Fibroblast of lung (primary cell): ENCODE data around the gene TROAP.

Source experiments
- EZH2 ChIP-seq: IDR thresholded peaks from 2 replicates; pipeline ENCODE4 v1.5.1; 2012; ENCODE audit warnings: low read length, control low read depth, mild to moderate bottlenecking; ENCODE audit errors: missing control alignments
- TF ChIP-seq, protein P1 (sequence below), 2 donors: IDR thresholded peaks in 1 of 2; conservative IDR thresholded peaks in 1 of 2; 1 replicate in 1 of 2; 2 replicates in 1 of 2; pipeline ENCODE4 v1.5.1; 2011 to 2012; ENCODE audit warnings: low read length in 2 of 2, control low read depth in 1 of 2, inconsistent platforms in 1 of 2, low read depth in 1 of 2, mild to moderate bottlenecking in 1 of 2

DNA sequence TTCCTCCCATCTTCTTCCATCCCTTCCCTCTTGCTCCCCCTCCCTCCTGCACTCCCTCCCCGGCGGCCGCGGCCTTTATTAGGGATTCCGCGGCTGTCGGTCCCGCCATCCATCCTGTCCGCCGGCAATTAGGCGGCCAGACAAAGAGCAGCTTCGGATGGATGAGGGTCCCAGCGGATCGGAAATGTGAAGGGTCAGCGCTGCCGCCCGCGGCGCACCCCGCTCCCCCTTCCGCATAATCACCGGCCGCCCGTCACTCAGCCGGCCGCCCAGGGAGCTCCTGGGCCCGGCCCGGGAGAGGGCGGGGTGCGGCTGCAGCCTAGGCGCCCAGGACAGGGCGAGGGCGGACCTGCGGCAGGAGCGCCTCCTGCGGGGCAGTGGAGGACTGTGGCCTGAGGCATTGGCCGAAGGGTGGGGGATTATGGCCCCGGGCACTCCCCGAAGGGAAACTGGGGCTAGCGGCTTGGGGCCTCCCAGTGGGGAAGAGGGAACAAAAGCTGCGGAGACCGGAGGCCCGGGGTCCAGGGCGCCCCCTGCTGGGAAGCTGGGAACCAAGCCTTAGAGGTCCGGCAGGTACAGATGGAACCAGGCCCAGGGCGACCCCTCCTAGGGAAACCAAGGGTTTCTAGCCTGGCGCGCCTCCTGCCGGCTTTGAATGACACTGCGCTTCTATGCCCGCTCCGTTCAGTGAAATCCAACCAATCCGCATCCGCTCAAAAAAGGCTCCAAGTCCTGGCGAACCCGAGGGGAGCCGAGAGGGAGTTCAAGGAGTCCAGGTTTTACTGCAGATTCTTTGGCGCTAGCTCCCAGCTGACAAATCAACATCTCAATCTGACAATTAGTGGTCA lies 19.2 kb downstream of the TROAP start:
- peak; percentile 20 for TF ChIP-seq EZH2
- TF ChIP-seq, protein P1, sequence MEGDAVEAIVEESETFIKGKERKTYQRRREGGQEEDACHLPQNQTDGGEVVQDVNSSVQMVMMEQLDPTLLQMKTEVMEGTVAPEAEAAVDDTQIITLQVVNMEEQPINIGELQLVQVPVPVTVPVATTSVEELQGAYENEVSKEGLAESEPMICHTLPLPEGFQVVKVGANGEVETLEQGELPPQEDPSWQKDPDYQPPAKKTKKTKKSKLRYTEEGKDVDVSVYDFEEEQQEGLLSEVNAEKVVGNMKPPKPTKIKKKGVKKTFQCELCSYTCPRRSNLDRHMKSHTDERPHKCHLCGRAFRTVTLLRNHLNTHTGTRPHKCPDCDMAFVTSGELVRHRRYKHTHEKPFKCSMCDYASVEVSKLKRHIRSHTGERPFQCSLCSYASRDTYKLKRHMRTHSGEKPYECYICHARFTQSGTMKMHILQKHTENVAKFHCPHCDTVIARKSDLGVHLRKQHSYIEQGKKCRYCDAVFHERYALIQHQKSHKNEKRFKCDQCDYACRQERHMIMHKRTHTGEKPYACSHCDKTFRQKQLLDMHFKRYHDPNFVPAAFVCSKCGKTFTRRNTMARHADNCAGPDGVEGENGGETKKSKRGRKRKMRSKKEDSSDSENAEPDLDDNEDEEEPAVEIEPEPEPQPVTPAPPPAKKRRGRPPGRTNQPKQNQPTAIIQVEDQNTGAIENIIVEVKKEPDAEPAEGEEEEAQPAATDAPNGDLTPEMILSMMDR (conservative IDR thresholded peaks at IDR 0.05 in 1 of 2, IDR thresholded peaks at IDR 0.05 in 1 of 2; ENCODE audit: low read depth in 1 of 2, low read length in 2 of 2), result peak; percentile 71 to 73
